HL-60 (cell line): ENCODE results near the gene TRPM6.

Experiments
- GABPA ChIP-seq: IDR thresholded peaks from 2 replicates; pipeline ENCODE4 v1.6.1; 2012; ENCODE audit warnings: low read depth
- POLR2AphosphoS5 ChIP-seq: IDR thresholded peaks from 2 replicates; pipeline ENCODE4 v1.6.1; 2012; ENCODE audit warnings: low read depth
- TF ChIP-seq, protein P1 (sequence below): IDR thresholded peaks from one replicate; pipeline ENCODE4 v1.5.1; 2011; ENCODE audit warnings: low read length, control low read depth, inconsistent platforms; ENCODE audit not compliant: insufficient read depth
- TF ChIP-seq, protein P2 (sequence below): IDR thresholded peaks from 2 replicates; pipeline ENCODE4 v1.6.1; 2012; ENCODE audit warnings: low read depth; ENCODE audit not compliant: insufficient replicate concordance

DNA sequence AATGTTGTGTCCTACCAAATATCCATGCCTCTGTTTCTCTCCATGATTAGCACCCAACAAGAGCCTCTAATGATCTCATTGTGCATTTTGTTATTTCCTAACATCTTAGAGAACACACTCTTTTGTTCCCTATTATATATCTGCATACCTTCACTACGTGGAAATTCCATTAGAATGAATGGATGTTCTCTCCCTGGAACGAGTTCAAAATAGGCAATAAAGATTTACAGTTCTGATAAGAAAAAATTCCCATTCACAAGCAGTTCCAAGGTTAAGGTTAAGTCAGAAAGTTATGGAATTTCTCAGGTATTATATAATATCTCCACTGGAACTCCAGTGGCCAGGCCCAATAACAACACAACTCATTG, 83.7 kb downstream of the TRPM6 start:
- TF ChIP-seq POLR2AphosphoS5 (no peak), GABPA (no peak)
- TF ChIP-seq, protein P1, sequence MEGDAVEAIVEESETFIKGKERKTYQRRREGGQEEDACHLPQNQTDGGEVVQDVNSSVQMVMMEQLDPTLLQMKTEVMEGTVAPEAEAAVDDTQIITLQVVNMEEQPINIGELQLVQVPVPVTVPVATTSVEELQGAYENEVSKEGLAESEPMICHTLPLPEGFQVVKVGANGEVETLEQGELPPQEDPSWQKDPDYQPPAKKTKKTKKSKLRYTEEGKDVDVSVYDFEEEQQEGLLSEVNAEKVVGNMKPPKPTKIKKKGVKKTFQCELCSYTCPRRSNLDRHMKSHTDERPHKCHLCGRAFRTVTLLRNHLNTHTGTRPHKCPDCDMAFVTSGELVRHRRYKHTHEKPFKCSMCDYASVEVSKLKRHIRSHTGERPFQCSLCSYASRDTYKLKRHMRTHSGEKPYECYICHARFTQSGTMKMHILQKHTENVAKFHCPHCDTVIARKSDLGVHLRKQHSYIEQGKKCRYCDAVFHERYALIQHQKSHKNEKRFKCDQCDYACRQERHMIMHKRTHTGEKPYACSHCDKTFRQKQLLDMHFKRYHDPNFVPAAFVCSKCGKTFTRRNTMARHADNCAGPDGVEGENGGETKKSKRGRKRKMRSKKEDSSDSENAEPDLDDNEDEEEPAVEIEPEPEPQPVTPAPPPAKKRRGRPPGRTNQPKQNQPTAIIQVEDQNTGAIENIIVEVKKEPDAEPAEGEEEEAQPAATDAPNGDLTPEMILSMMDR: no peak
- TF ChIP-seq, protein P2, sequence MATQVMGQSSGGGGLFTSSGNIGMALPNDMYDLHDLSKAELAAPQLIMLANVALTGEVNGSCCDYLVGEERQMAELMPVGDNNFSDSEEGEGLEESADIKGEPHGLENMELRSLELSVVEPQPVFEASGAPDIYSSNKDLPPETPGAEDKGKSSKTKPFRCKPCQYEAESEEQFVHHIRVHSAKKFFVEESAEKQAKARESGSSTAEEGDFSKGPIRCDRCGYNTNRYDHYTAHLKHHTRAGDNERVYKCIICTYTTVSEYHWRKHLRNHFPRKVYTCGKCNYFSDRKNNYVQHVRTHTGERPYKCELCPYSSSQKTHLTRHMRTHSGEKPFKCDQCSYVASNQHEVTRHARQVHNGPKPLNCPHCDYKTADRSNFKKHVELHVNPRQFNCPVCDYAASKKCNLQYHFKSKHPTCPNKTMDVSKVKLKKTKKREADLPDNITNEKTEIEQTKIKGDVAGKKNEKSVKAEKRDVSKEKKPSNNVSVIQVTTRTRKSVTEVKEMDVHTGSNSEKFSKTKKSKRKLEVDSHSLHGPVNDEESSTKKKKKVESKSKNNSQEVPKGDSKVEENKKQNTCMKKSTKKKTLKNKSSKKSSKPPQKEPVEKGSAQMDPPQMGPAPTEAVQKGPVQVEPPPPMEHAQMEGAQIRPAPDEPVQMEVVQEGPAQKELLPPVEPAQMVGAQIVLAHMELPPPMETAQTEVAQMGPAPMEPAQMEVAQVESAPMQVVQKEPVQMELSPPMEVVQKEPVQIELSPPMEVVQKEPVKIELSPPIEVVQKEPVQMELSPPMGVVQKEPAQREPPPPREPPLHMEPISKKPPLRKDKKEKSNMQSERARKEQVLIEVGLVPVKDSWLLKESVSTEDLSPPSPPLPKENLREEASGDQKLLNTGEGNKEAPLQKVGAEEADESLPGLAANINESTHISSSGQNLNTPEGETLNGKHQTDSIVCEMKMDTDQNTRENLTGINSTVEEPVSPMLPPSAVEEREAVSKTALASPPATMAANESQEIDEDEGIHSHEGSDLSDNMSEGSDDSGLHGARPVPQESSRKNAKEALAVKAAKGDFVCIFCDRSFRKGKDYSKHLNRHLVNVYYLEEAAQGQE: no peak
